GM10248 (cell line): ENCODE results near the gene LIMK1.

Experiments
- CTCF ChIA-PET: fragments of 300-600 bp; sonication (Branson Sonifier 250); formaldehyde crosslinking; extraction: SDS; loops from one replicate; lab custom pipeline; 2021; ENCODE audit warnings: antibody characterized with exemption; lab: Yijun Ruan, JAX
- POLR2A ChIA-PET: fragments of 350-650 bp; sonication (Branson Sonifier 250); formaldehyde crosslinking; extraction: SDS; loops from one replicate; lab custom pipeline; 2020; ENCODE audit warnings: antibody characterized with exemption; lab: Yijun Ruan, JAX
- DNase-seq: peaks from one replicate; pipeline ENCODE4 v3.0.0; 2012; ENCODE audit errors: extremely low spot score
- TF ChIP-seq, protein P1 (sequence below): IDR thresholded peaks from 2 replicates; pipeline ENCODE4 v1.5.1; 2012; ENCODE audit warnings: mild to moderate bottlenecking, low read depth; ENCODE audit errors: extremely low read depth, missing control alignments, control extremely low read depth

The LIMK1 gene

DNA sequence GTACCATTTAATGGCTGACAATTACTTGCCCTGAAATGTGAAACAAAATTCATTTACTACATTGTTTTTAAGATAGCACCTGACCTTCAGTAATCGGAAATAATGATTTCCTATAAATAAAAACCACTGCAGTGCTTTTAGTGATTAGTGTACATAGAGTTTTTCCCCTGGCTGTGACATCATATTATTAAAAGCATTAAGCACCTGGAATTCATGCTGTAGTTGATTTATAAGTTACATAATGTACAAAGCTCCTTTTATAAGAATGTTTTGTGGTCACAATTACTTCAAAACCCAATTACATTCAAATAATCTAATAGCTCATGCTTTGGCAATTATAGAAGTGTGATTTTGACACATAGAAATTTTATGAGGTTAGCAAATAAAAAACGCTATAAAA is 46.3 kb downstream of the LIMK1 start:
- ChIA-PET CTCF (interaction anchor here (1.3 to 1.4 kb wide), 2 partner anchors 10 to 61 kb away, joined by 3 to 4 read pairs; no protein-coding TSS in a partner anchor), POLR2A (no interaction called here)
- TF ChIP-seq, protein P1, sequence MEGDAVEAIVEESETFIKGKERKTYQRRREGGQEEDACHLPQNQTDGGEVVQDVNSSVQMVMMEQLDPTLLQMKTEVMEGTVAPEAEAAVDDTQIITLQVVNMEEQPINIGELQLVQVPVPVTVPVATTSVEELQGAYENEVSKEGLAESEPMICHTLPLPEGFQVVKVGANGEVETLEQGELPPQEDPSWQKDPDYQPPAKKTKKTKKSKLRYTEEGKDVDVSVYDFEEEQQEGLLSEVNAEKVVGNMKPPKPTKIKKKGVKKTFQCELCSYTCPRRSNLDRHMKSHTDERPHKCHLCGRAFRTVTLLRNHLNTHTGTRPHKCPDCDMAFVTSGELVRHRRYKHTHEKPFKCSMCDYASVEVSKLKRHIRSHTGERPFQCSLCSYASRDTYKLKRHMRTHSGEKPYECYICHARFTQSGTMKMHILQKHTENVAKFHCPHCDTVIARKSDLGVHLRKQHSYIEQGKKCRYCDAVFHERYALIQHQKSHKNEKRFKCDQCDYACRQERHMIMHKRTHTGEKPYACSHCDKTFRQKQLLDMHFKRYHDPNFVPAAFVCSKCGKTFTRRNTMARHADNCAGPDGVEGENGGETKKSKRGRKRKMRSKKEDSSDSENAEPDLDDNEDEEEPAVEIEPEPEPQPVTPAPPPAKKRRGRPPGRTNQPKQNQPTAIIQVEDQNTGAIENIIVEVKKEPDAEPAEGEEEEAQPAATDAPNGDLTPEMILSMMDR = no peak
- no peak for DNase-seq

DNA sequence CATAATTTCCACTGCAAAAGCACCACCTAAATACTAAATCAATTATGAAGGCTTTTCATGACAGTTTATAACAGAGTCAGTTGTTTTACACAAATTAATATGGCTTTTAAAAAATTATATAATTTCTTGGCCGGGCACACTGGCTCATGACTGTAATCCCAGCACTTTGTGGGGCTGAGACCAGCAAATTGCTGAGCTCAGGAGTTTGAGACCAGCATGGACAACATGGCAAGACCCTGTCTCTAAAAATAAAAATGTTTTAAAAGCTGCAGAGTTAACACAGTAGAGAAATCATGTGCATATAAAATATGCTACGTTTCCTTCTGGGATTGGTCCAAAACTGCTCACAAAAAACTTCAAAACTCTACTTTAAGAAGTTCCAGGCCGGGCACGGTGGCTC is 46.9 kb downstream of the LIMK1 start:
- POLR2A ChIA-PET = no interaction called here

DNA sequence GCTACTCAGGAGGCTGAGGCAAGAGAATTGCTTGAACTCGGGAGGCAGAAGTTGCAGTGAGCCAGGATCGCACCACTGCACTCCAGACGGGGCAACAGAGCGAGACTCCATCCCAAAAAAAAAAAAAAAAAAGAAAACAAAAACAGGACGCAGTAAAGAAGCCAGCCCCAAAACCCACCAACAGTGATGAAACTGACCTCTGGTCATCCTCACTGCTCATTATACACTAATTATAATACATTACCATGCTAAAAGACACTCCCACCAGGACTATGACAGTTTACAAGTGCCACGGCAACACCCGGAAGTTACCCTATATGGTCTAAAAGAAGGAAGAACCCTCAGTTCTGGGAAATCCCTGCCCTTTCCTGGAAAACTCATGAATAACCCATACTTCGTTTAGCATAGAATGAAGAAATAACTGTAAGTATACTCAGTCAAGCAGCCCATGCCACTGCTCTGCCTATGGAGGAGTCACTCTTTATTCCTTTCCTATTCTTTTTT is 50.6 kb downstream of the LIMK1 start:
- DNase-seq = no peak
- TF ChIP-seq, protein P1 = no peak
- POLR2A ChIA-PET = no interaction called here
- CTCF ChIA-PET = no interaction called here

More for the DNA sequence above, 46.9 kb downstream of the LIMK1 start:
- CTCF ChIA-PET = interaction anchor here (1.3 to 1.4 kb wide), 2 partner anchors 9 to 61 kb away, joined by 3 to 4 read pairs; no protein-coding TSS in a partner anchor
- DNase-seq = no peak
- TF ChIP-seq, protein P1 = no peak

DNA sequence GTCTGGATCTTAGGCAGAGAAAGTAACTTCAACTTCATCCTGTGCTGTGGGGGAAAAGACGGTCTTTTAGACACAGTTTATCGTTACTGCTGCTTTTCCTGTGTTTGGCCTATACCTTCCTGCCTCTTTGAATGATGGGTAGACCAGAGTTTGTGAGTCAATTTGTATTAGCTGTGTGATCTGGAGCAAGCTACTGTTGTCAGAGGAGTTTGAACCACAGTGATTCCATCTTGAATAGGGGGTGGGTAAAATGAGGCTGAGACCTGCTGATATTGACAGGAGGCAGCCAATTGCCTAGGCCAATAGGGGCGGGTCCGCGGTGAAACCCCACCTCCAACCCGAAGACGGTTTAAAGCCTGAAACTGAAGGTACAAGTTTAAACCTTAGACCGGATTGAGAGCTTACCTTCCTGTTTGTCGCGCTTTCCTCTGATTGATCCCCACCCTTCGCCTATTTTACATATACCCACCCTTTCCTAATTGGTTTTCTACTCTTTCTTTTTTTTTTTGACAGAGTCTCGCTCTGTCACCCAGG is 54.8 kb downstream of the LIMK1 start:
- POLR2A ChIA-PET = no interaction called here
- no peak for DNase-seq
- TF ChIP-seq, protein P1 = no peak
- CTCF ChIA-PET = interaction anchor here (1.2 kb wide), 1 partner anchor 71 kb away, joined by 4 read pairs; no protein-coding TSS in a partner anchor

DNA sequence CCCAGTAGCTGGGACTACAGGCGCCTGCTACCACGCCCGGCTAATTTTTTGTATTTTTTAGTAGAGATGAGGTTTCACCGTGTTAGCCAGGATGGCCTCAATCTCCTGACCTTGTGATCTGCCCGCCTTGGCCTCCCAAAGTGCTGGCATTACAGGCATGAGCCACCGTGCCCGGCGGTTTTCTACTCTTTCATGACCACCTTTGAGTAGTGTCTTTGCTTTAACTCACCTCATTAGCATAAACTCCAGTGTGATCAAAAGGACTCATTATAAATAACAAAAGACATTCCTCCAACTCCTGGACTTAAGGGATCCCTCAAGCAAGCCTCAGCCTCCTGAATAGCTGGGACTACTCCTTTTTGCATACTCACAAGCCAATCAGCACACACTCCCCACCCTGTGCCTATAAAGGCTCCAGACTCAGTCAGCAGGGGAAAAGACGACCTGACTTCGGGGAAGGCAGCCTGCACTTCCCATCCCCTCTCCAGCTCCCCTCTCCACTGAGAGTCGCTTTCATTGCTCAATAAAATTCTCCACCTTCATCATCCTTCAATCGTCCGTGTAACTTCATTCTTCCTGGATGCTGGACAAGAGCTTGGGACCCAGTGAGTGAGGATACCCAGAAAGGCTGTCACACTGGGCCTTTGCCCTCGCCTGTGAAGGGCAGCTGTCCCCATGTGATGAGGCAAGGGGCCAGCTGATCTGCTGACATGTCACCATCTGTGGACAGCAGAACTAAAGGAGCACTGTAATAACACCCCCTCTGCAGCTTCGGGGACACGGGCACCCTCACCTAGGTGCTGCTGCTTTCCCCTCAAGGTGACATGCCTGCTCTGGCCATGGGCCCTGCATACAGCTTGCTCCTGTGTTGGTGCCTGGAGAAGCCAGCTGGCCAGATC is 55.6 kb downstream of the LIMK1 start:
- TF ChIP-seq, protein P1 = no peak
- DNase-seq = no peak
- ChIA-PET CTCF (interaction anchor here (0.7 to 1.2 kb wide), 3 partner anchors 9 to 72 kb away, joined by 3 to 4 read pairs (median 4); no protein-coding TSS in a partner anchor), POLR2A (interaction anchor here (0.7 kb wide), 1 partner anchor 51 kb away, joined by 3 read pairs; no protein-coding TSS in a partner anchor)

DNA sequence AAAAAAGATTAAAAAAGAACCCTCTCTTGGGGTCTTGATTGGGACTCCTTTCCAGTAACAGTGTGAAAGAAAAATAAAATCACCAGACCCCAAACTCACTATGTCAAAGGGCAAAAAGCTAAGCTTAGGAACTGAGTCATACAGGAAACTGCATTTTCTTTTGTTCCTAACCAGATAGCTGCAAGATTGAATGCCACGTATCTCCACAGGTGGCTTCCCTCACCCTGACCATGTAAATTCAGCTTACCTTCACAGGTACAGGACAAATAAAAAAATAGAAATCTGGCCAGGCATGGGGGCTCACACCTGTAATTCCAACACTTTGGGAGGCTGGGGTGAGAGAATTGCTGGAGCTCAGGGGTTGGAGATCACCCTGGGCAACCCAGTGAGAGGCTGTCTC is 58.1 kb downstream of the LIMK1 start:
- ChIA-PET POLR2A (interaction anchor here (0.8 kb wide), 1 partner anchor 181 kb away, joined by 6 read pairs; no protein-coding TSS in a partner anchor), CTCF (interaction anchor here (1.1 kb wide), 2 partner anchors 21 to 24 kb away, joined by 3 read pairs; no protein-coding TSS in a partner anchor)
- TF ChIP-seq, protein P1 = no peak
- no peak for DNase-seq
